T-helper 22 cell (primary cell): Measurements from ENCODE around the gene TEDC2.

Source experiments
- DNase-seq: peaks from one replicate; pipeline ENCODE4 v3.0.0-alpha.2; 2020; ENCODE audit warnings: low read depth

Gene TEDC2

GRCh38 chr16:2496223-2497115 is 36.6 kb downstream of the TEDC2 start:
- DNase-seq, result no peak

- no peak for DNase-seq
Measured at GRCh38 chr16:2497116-2497630, 37.3 kb downstream of the TEDC2 start.

GRCh38 chr16:2497695-2498484 is 38.0 kb downstream of the TEDC2 start:
- no peak for DNase-seq

- DNase-seq, result no peak
Measured at GRCh38 chr16:2498531-2499253, 38.8 kb downstream of the TEDC2 start.

DNA sequence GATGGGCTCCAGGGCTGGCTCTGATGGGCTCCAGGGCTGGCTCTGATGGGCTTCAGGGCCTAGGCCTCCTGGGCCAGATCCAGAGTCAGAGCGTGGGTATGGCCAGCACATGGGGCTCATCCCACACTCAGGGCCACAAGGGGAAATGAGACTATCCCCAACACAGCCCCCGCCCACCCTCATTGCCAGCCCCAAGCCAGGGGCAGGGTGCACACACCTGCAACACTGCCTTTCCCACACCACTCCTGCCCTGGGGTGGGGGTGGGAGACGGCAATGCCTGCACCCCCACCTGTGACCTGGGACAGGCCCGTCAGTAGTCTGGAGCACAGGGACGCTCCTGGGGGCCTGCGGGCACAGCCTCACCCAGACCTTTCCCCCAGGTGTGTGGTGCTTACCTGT is 39.5 kb downstream of the TEDC2 start:
- no peak for DNase-seq

GRCh38 chr16:2499890-2500429 is 40.1 kb downstream of the TEDC2 start:
- DNase-seq, result no peak

- DNase-seq, result no peak
Measured at GRCh38 chr16:2500430-2500917, 40.6 kb downstream of the TEDC2 start.

DNA sequence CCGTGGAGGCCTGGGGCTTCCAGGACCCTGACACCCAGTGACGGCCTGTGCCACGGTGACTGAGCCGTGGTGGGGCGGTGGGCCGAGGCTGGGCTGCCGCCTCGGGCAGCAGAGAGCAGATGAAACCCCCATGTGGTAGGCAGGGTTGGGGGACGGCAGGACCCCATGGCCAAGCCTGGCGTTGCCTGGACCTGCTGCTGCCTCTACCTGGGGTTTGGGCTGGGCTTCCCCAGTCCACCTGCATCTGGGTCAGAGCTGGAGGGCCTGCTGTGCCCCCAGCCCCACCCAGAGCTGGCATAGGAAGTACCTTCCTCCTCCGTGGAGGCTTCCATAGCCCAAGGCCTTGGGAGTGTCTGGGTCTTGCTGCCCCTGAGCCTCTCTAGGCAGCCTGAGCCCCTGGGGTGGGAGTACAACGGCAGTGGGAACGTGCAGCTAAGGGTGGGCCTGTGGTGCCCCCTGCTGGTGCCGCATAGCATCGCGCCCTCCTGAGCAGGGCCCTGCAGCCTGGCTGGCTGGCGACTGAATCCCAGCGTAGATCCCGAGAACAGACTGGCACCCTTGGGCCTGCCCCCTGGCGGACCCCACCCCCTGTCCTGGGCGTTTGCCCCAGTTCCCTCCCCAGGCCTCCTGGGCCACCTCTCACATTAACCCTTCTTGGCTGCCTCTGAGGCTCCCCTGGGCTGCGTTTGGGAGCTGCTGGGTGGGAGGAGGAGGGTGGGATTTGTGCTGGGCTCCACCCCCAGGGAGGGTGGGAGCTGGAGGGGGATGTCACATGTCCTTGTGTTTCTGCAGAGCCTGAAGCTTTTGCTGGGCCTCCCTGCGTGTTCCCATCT is 41.2 kb downstream of the TEDC2 start:
- peak; percentile 46 for DNase-seq

DNA sequence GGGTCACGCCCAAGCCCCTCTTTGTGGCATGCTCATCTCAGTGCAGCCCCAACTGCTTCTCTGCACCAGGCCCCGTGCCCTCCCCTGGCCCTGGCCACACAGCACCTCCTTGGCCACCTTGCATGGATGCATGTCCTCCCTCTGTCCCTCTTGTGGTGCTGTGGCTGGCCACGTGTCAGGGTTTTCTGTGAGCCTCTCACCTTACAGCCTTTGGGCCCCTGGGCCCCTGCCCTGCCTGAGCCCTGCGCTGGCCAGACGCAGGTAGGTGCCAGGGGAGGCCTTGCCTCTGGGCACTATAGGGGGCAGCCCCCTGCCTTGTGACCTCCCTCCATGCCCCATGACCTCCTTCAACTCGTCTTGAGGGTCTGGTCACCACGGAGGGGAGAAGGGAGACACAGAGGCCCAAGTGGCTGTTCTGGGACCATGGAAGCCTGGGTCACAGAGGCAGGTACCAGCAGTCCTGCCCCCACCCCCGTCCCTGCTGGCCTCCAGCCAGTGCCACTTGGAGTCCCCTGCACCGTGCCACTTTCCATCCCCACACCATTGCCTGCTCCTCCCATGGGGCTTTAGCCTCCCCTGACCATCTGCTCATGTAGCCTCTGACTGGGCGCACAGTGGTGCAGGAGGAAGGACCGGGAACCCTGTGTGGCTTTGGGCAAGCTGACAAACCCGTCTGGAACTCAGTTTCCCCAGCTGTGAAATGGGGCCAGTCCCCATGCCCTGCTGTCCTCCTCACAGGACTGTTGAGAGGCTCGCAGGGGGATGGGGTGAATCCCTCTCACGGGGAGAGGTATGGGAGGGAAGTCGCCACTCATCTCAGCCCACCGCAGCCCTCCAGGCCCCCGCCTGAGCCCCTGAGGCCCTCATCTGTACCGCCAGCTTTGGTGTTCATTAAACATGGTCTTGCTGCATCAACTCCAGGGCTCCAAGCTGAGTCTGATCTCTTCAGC is 42.3 kb downstream of the TEDC2 start:
- DNase-seq, result no peak

DNA sequence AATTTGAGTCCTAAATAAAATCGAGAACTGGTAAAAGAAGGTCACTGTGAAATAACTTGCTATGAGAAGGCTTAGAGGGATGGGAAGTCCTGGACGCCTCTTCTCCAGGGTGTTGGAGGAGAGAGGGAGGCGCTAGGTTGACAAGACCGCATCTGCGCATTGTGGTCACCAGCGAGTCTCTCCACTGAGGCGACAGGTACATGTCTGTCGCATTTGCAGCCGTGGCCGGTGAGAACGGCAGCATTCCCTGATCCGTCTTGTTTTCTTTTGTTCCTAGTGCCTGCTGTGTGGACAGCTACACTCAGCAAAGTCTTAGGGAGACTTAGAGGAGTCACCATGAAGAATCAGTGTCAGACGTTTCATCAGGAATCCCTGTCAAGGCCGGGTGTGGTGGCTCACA is 45.8 kb downstream of the TEDC2 start:
- DNase-seq, result no peak

GRCh38 chr16:2507052-2507659 is 47.2 kb downstream of the TEDC2 start:
- DNase-seq, result no peak

DNA sequence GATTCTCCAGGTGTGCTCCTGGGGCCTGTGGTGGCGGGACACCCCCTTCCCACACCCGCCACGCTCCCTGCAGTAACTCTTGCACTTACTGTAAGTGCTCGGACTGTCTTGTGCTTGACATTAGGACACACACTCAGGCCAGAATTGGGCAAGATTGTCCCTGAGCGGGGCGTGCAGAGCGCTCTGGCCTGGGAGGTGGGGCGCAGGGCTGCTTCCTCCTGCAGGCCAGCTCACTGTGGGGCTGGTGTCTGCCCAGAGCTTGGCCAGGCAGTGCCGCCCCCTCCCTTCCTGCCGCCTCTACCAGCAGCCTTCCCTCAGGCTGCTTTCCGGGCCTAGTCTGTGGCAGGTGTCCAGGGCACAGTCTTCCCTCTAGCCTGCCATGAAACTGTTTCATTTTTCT is 47.8 kb downstream of the TEDC2 start:
- DNase-seq, result no peak

DNA sequence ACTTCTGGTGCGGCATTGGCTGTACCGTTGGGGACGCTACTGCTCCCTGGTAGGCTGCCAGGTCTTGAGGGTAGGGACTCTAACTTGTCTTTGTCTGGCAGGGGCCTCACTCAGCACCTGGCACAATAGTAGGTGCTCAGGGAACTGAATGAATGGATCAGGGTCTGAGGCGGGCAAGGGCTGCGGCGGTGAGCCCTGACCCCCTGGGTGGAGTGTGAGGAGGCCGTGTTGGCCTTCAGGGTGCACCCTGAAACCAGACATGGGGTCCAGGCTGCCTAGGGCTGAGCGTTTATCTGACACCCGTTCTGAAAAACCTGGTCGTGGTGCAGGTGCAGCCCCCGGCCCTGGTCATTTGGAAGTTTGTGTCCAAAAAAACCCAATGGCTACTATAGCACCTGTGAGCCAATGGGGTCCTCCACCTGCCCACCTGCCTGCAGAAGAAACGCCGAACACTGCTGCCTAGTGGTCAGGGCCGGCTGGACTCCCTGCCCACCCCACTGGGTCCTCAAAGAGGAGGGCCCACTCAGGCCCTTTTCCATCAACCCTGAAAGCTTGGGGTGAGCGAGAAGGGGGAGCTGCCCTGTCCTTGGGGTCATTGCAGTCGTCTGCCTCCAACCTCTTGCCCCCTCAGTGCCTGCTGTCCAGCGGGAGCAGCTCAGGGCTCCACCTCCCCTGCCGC is 49.0 kb downstream of the TEDC2 start:
- DNase-seq, result no peak

- DNase-seq, result no peak
Measured at GRCh38 chr16:2511128-2511800, 51.4 kb downstream of the TEDC2 start.

GRCh38 chr16:2511996-2512734 is 52.3 kb downstream of the TEDC2 start:
- no peak for DNase-seq

GRCh38 chr16:2512735-2513404 is 53.0 kb downstream of the TEDC2 start:
- DNase-seq, result no peak
